ENCODE results near the gene NXNL1.

- TF ChIP-seq ZNF274 (IDR thresholded peaks at IDR 0.05; ENCODE audit: low read depth, low read length): no peak
- TF ChIP-seq YY1 (IDR thresholded peaks at IDR 0.05; ENCODE audit: insufficient read depth, insufficient read length): no peak
Observed at GRCh38 chr19:17500447-17501198, 39.9 kb upstream of the NXNL1 start.

Data from NT2/D1 (cell line).